Ammon's horn (tissue), 1 donor: Measurements from ENCODE around the gene CHDH.

Source experiments
- DNase-seq: peaks from one replicate; pipeline ENCODE4 v3.0.0-alpha.2; 2016; ENCODE audit warnings: low spot score

CHDH gene

DNA sequence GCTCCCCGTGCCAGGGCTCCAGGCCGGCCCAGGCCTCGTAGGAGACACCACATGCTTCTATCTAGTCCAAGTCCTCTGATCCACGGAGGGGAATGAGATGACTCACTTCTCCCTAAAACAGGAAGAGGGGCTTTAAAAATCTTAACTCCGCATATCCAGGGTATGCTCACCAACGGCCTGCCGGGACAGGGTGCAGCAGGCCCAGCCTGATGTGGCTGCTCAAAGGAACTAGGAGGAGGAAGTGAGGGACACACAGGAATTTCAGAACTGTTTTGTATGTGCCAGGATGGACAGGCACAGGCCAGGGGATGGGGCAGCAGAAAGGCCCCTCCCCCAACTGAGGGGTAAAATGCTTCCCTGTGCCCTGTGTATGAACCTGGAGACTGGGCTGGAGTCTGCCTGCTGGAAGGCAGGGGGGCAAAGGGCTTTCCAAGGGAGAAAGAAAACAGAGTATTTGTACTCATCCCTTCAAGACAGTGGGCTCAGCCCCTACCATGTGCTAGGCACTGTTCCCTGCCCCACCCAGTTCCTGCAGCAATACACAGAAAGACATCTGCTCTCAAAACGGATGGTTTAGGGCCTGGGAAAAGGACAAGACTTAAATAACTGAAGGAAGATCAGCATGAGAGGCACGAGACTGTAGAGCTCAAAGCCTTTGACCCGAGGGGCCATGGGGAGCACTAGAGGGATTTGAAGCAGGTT, 22.1 kb downstream of the CHDH start:
- DNase-seq, result no peak

DNA sequence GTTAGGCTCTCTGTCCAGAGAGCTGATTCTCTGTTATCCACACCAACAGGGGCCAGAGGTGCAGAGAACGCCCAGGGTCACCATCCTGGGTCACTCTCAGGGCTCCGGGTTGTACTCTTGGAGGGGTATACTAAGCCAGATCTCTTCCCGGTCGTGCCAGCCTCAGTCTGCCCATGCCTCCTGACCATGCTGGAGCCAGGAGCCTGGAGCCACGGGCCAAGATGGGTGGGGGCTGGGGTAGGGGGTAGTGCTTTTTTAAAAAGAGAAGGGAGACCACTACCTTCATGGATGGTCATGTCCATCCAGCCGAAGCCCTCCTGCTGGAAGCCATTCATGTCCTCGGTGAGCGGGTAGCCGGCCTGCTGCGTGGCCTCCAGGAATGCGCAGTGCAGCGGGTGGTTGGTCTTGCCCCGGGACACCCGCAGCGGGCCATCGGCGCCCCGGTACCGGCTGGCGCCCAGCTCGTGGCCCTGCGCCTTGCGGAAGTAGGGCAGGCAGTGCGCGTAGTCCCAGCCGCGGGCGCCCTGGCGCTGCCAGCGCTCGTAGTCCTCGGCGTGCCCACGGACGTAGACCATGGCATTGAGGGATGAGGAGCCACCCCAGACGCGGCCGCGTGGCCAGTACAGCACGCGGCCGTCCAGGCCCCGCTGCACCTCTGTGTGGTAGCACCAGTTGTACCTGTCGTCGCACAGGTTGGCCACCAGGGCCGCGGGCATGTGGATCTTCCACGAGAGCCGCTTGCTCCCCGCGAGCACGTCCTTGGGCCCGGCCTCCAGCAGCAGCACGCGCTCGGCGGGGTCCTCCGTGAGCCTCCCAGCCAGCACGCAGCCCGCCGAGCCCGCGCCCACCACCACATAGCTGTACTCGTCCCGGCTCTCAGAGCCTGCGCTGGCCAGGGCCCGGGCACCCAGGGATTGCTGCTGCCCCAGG, 22.9 kb downstream of the CHDH start:
- no peak for DNase-seq

DNA sequence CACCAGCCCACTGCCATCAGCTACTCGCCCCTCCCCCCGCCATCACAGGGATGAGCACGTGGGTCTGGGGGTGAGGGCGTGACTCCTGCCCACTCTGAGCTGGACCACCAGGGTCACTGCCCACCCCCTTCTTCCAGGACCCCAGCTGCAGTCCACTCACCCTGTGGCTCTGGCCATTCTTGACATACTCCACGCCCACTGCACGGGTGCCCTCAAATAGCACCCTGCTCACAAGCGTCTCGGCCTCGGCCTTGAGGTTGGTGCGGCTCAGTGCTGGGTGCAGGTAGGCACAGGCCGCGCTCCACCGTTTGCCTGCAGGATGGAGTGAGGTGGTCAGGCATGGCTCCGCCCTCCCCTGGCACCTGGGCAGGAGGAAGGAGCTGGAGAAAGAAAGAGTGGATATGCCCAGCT, 23.9 kb downstream of the CHDH start:
- DNase-seq, result no peak

DNA sequence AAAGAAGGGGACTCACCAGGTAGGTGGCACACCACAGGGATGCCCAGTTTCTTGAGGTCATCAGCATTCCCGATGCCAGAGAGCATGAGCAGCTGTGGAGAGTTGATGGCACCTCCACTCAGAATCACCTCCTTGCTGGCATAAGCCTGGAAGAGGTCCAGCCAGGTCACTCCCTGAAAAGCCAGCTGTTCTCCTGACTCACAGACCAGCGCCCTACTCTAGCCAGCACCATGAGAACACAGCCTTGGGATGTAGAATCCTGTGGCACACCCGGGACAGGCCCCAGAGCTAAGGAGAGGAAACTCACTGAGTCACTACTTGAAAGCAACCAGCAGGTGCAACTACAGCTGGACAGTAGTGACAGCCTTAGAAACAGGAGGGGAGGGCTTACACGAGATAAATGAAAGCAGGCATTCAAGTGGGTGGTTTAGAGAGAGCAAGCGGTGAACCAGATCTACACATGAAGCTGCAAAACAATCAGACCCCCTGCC, 24.5 kb downstream of the CHDH start:
- no peak for DNase-seq

DNA sequence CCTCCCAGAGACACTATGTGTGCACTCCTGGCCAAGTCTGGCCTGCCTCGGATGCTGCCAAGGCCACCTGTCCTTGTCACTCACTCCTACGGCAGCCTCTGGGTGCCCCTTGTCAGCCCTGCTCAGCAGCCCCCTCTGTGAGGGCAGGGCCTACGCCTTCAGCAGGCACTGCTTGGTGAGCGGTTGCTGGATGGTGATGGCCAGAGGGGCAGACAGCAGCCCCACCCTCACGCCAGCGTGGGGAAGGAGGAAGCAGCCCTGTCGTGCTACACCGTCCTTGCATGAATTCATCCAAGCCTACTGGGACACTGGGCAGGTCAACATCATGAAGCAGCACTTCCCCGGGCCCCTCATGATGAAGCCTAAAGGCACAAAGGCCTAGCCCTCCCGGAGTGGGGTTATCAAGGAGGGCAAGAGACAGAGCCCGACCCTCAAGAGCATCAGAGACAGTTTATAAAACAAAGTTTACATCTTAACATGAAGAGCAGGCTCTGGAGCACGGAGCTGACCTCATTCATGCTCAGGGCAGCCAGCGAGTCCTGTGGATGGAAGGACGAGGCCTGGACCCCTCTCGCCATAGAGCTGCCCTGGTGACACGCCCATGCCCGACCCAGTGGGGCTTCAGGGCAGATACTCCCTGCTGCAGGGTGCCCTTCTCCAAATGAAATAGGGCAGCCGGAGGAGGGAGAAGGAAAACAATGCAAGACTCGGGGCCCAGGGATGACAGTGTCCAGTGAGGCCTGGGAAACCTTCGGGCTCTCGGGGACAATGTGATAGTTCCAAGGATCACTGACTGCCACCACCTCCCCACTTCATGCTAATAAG, 25.3 kb downstream of the CHDH start:
- no peak for DNase-seq

DNA sequence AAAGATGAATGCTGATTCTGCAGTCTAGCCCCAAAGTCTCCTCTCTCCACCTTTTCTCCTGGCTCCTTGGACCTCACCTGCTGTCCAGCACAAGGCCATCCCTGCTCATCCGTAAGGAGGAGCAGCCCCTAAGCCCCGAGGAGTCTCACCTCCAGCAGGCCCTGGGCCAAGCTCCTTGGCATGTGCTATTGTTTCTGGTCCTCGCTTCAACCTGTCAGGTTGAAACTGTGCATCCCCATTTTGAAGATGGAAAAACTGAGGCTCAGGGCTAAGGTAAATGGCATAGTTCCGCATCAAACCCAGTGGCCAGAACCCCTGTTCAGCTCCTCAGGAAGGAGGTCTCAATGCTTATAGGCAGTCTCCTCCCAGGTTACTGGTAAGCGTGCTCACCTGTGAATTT, 26.1 kb downstream of the CHDH start:
- DNase-seq, result no peak

DNA sequence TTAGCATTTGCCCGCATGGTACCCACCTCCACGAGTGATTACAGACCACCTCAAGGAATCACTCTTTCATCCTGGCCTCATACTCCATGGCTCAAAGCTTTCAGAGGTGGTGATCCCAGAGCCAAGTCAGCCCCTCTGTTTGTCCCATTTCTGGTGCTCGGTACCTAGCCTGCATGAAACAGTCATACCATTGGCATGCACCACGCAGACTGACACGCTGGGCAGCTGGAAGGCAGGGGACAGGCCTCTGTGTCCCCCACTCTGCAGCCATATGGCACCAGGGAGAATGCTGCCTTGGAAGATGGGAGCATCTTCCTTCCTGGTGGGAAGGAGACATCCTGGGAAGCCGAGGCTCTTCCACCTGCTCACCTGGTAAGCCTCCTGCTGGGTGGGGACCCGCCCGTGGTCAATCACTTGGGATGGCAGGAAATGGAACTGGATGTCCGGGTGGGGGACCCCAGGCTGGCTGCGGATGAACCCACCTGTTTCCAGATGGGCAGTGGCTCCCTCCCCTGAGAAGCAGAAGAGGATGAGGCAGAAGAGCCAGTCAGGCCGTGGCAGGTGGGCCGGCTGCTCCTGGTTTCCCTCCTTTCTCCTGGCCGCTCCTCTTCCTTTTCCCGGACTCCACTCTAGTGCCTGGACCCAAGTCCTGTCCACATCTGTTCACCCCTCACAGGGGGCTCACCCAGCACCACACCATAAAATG, 26.9 kb downstream of the CHDH start:
- no peak for DNase-seq

DNA sequence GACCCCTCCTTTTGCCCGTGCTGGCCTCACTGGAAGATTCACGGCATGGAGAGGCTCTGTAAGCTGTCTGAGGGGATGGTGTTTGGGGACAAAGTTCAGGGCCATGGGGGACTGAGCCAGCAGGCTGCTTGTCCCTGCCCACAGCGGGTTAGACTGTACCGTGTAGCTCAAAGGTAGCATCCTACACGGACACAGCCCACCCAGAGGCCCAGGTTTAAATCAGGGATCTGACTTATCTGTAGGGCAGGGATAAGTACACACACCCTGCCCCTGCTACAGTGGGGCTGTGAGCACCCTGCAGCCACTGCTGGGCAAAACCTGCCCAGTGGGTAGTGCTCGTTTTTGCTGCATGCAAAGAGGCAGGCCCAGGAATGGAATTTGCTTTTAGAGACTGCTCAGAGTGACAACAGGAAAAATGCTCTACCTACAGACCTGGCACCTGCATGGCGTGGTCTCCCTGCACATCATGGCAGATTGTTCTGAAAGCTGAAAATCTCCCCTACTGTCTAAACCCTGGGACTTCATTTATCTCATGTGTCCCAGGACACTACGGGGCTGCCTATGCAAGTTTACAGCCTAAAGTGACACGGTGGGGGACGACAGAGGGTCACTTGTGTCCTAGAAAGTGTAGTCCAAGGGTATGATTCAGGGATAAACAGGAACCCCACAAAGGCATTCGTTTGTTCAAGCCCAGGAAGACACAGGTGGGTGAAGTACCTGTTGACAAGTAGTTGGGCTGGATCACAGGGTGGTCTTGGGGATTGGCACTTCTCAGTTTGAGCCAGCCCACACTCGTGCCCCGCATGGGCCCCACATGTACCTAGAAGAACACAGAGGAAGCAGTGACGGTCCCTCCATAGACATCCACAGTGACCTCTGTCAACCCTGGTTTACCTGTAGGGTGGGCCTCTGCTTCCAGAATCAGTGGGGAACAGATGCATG, 27.7 kb downstream of the CHDH start:
- DNase-seq, result no peak

DNA sequence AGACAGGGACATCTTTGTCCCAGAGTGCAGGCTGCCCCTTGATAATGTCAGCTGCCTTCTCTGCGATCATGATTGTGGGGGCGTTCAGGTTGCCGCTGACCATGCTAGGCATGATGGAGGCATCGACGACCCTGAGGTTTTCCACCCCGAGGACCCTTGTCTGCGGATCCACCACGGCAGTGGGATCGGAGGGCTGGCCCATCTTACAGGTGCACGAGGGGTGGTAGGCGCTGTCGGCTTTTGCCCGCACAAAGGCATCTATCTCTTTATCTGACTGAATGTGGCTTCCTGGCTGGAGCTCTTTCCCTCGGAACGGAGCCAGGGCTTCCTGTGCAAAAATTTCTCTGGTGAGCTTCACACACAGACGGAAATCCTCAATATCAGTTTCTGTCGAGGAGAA, 28.4 kb downstream of the CHDH start:
- no peak for DNase-seq

DNA sequence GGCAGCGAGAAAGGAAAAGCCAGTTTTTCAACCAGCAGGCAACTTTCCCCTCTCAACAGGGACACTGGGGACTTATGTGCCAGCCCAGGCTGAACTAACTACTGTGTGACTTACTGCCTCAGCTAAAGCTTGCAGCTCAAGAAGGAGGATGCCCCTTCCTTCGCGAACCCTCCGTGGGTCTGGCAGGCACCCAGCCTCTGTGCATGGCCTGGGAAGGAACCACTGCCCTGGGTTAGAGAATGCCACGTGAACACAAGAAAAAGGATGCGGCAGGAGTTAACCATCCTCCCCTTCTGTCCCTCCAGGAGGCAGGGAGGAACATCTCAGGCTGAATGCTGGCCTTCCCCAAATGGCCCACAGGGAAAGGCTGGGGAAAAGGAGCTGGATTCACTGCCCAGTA, 29.0 kb downstream of the CHDH start:
- no peak for DNase-seq

DNA sequence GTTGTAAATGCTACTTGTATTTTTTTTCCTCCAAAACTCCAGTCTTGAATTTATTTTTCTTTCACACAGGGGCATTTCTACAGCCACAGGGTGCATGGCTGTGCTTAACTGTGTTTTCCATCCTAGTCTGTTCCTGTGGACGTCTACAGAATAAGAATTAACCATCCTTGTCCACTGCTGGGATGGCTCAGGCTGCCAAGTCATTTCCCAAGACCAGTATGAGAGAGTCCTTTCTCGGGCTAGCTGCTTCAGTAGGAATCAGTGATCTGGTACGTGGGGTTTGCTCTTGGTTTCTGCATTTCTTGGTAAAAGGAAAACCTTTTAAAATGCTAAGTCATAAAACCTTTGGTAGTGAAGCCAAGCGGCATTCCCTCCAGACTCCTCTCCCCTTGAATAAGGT, 29.8 kb downstream of the CHDH start:
- DNase-seq, result peak; percentile 80

DNA sequence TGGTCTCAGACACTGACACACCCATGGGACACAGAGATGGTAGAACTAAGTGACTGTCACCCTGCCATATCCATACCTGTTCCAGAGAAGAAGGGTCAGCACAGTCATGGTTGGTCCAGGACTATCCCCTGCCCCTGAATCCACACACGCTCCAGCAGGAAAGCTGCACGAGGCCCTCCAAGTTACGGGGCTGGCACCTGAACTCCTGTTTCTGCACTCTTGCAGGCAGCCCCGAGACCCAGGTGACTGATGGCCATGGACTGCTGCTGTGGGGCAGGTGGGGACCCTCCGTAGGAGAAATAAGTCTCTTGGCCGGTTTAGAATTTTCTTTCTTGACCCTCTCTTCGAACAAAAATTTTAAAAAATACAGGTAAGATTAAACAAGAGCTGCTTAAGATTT, 30.6 kb downstream of the CHDH start:
- DNase-seq, result no peak

DNA sequence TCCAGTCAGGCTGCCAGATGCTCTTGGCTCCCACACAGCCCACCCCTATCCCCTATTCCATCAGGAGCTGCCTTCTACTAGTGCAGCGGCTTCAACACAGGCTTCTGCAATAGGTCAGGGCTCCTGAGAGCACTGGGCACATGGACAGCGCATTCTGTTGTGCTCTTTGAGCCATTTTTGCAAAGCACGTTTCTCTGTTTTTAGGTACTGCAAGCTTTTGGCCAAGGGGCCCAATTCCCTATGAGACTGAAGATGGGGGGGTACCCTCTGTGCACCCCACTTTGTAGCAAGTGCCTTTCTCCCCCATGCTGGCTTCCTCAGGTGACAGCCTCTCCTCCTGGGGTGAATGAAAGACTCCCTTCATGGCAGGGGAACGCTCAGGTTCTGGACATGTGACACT, 31.2 kb downstream of the CHDH start:
- no peak for DNase-seq

DNA sequence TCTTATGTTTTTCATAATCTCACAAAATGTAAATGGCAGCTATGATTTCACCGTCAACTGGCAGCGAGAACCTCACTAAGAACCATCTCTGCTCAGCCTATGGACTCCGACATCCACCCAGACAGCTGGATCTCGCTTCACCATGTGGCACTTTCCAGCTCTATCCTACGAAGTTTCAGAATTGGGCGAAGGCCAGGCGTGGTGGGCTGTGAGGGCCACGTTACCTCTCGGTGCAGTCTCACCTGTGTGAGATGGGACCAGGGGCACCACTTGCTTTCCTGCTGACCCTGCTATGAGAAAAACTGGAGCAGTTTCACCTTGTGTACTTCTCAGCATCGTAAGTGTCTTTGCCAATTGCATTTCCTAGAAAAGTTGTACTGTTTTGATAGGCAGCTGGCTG, 32.3 kb downstream of the CHDH start:
- no peak for DNase-seq

DNA sequence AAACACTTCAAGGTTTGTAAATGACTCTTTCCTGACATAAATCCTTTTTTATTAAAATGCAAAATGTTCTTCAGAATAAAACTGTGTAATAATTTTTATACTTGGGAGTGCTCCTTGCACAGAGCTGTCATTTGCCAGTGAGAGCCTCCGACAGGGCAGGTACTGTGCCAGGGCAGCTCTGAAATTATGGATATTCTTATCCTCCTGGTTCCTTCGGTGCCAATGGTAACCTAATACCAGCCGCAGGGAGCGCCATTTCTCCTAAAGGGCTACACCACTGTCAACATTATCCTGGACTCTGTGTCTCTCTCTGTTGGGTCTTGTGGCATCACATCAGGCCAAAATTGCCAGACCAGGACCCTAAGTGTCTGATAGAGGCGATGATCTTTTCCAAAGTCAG, 33.0 kb downstream of the CHDH start:
- DNase-seq, result no peak

DNA sequence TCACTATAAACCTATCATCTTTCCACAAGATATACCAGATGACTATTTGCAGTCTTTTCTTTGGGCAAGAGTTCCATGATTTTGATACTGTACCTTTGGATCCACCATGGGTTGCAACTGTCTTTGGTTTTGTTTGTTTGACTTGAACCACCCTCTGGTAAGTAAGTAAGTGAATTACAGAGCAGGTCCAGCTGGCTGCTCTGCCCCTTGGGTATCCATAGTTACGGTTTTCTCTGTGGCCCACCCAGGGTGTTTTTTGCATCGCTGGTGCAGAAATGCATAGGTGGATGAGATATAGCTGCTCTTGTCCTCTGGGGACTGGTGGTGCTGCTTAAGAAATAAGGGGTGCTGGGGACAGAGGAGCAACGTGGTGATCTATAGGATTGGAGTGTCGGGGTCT, 33.8 kb downstream of the CHDH start:
- no peak for DNase-seq

DNA sequence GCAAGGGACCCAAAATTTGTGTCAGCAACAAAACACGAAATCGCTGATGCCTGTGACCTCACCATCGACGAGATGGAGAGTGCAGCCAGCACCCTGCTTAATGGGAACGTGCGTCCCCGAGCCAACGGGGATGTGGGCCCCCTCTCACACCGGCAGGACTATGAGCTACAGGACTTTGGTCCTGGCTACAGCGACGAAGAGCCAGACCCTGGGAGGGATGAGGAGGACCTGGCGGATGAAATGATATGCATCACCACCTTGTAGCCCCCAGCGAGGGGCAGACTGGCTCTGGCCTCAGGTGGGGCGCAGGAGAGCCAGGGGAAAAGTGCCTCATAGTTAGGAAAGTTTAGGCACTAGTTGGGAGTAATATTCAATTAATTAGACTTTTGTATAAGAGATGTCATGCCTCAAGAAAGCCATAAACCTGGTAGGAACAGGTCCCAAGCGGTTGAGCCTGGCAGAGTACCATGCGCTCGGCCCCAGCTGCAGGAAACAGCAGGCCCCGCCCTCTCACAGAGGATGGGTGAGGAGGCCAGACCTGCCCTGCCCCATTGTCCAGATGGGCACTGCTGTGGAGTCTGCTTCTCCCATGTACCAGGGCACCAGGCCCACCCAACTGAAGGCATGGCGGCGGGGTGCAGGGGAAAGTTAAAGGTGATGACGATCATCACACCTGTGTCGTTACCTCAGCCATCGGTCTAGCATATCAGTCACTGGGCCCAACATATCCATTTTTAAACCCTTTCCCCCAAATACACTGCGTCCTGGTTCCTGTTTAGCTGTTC, 34.9 kb downstream of the CHDH start:
- DNase-seq, result no peak

DNA sequence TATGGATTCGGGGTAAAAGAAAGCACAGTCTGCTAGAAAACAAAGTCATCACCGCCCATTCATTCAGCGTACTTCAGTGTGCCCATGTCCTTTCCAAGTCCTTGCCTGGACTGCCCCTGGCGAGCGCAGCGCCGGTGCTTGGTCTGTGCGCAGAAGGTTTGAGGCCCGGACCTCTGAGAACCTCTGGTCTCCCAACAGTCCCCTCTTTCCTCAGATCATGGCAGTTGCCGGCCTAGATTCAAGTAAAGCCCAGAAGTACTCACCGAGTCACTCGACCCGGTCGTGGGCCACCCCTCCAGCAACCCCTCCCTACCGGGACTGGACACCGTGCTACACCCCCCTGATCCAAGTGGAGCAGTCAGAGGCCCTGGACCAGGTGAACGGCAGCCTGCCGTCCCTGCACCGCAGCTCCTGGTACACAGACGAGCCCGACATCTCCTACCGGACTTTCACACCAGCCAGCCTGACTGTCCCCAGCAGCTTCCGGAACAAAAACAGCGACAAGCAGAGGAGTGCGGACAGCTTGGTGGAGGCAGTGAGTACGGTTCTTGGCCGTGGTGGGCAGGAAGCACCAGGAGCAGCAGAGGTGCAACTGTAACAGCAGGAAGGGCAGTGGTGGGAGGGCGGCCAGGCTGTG, 36.3 kb downstream of the CHDH start:
- no peak for DNase-seq

DNA sequence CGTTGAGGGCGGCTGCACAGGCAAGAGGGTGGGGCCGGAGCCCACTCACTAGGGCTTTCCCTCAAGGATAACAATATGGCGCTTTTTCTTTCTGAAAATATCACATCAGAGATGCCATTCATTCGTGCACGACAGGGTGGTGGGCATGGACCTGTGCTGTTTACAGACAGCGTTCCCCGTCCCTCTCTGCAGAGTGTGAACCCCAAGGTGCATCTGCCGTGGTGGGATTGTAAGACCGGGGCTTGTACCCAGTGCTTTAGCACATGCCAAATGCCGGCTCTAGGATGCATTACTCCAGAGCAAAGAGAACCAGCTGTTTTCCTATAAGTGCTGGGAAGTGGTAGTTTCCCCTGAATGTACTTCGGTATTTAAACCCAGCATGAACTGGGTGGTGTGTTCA, 37.0 kb downstream of the CHDH start:
- no peak for DNase-seq
